ENCODE measurements around the gene PCAT7. TPM values are rescaled to one million over a fixed set of nuclear protein-coding genes. Genes with fewer than 3 reads are reported as not detected.

The PCAT7 gene
- total RNA-seq, 1 donor from 2014 or later = 19.9 TPM

GRCh38 chr9:94577571-94577970 lies 22.7 kb downstream of the PCAT7 start:
- Mint-ChIP-seq H3K4me3 (no peak overlapping the region), H3K27ac (no peak overlapping the region), H3K27me3 (ENCODE audit: insufficient read depth, low read depth) (no peaks in the 10 kb centered on the region), H3K36me3 (no peaks in the 10 kb centered on the region), H3K4me1 (peaks cover 2% of the 10 kb centered on the region), H3K9me3 (no peaks in the 10 kb centered on the region)
- Histone ChIP-seq H3K4me1 (no peaks in the 10 kb centered on the region), H2AFZ (replicated peaks) (no peak overlapping the region), H3K4me2 (no peak overlapping the region), H3K27me3 (no peaks in the 10 kb centered on the region), H3K36me3 (no peaks in the 10 kb centered on the region), H3K9me3 (ENCODE audit: low read depth) (peaks cover 3% of the 10 kb centered on the region), H3K79me2 (ENCODE audit: low read depth) (no peaks in the 10 kb centered on the region), H3K4me3 (no peak overlapping the region), H4K20me1 (ENCODE audit: low read depth) (no peaks in the 10 kb centered on the region), H3K9ac (no peak overlapping the region), H3F3A (ENCODE audit: low read depth) (peaks cover 4% of the 10 kb centered on the region), H3K27ac (no peak overlapping the region)
- TF ChIP-seq CTCF (IDR thresholded peaks at IDR 0.05) (no peak), EZH2phosphoT487 (IDR thresholded peaks at IDR 0.05) (no peak), EZH2 (IDR thresholded peaks at IDR 0.05) (no peak)
- no peak for DNase-seq (ENCODE audit: low spot score)

- H3K4me3 Mint-ChIP-seq = no peak overlapping the region
- Histone ChIP-seq H3K27ac (no peak overlapping the region), H3K4me1 (peaks cover 4% of the 10 kb centered on the region), H3K27me3 (no peaks in the 10 kb centered on the region), H3K9ac (no peak overlapping the region), H4K20me1 (ENCODE audit: low read depth) (no peaks in the 10 kb centered on the region), H3K9me3 (ENCODE audit: low read depth) (peaks cover 3% of the 10 kb centered on the region), H3K4me3 (no peak overlapping the region), H2AFZ (replicated peaks) (no peak overlapping the region), H3K79me2 (ENCODE audit: low read depth) (no peaks in the 10 kb centered on the region), H3K4me2 (no peak overlapping the region), H3K36me3 (no peaks in the 10 kb centered on the region), H3F3A (ENCODE audit: low read depth) (peaks cover 4% of the 10 kb centered on the region)
- peaks cover 2% of the 10 kb centered on the region for H3K4me1 Mint-ChIP-seq
- H3K27ac Mint-ChIP-seq = no peak overlapping the region
- DNase-seq (ENCODE audit: low spot score) = no peak
- H3K9me3 Mint-ChIP-seq = no peaks in the 10 kb centered on the region
- no peak for TF ChIP-seq EZH2phosphoT487 (IDR thresholded peaks at IDR 0.05)
- TF ChIP-seq EZH2 (IDR thresholded peaks at IDR 0.05) = no peak
- no peak for TF ChIP-seq CTCF (IDR thresholded peaks at IDR 0.05)
- no peaks in the 10 kb centered on the region for H3K36me3 Mint-ChIP-seq
- H3K27me3 Mint-ChIP-seq (ENCODE audit: insufficient read depth, low read depth) = no peaks in the 10 kb centered on the region
Observed at GRCh38 chr9:94581728-94582127, 26.8 kb downstream of the PCAT7 start.

GRCh38 chr9:94584555-94584954 lies 29.7 kb downstream of the PCAT7 start:
- no peak overlapping the region for H3K4me3 ChIP-seq
- H3K9me3 Mint-ChIP-seq = no peaks in the 10 kb centered on the region
- H3K4me1 ChIP-seq = peaks cover 5% of the 10 kb centered on the region
- H3K36me3 ChIP-seq = no peaks in the 10 kb centered on the region
- H3K4me3 Mint-ChIP-seq = no peak overlapping the region
- H4K20me1 ChIP-seq (ENCODE audit: low read depth) = no peaks in the 10 kb centered on the region
- H3K9me3 ChIP-seq (ENCODE audit: low read depth) = peaks cover 3% of the 10 kb centered on the region
- H3K4me2 ChIP-seq = no peak overlapping the region
- no peak for DNase-seq (ENCODE audit: low spot score)
- peaks cover 4% of the 10 kb centered on the region for H3F3A ChIP-seq (ENCODE audit: low read depth)
- H3K4me1 Mint-ChIP-seq = no peaks in the 10 kb centered on the region
- peak overlapping the region; percentile 79 for H3K27ac Mint-ChIP-seq
- no peaks in the 10 kb centered on the region for H3K79me2 ChIP-seq (ENCODE audit: low read depth)
- H3K36me3 Mint-ChIP-seq = no peaks in the 10 kb centered on the region
- H3K9ac ChIP-seq = no peak overlapping the region
- TF ChIP-seq CTCF (IDR thresholded peaks at IDR 0.05) = no peak
- no peak for TF ChIP-seq EZH2 (IDR thresholded peaks at IDR 0.05)
- no peak for TF ChIP-seq EZH2phosphoT487 (IDR thresholded peaks at IDR 0.05)
- H3K27ac ChIP-seq = no peak overlapping the region
- H2AFZ ChIP-seq (replicated peaks) = no peak overlapping the region
- no peaks in the 10 kb centered on the region for H3K27me3 Mint-ChIP-seq (ENCODE audit: insufficient read depth, low read depth)
- H3K27me3 ChIP-seq = no peaks in the 10 kb centered on the region
